Measurements from ENCODE around the gene PHLDB2.

DNA sequence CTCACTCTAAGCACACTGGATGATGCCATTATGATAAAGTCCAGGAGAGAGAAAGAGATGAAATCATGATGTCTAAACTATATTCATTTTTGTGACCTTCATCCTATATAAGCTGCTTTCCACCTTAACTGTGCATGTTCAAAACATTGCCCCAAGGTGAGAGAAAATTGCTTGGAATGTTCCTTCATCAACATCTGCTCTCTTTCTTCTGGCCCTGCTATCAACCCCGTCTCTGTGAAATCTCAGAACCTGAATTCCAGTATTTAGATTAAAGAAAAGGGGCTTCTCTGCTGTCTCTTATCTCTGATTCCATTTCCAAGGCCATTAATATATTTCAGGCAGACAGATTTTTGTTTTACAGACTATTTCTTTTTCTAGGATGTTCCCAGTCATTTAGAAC is 47.3 kb upstream of the PHLDB2 start:
- TF ChIP-seq CTCF (conservative IDR thresholded peaks at IDR 0.05; ENCODE audit: low read length) (no peak), EZH2phosphoT487 (IDR thresholded peaks at IDR 0.05; ENCODE audit: borderline replicate concordance, low read depth, low read length) (no peak)

All from OCI-LY7 (cell line).